DND-41 (cell line): Measurements from ENCODE around the gene TRAF2.

Source experiments
- ATAC-seq: fragments of 200-7000 bp; cut with Tn5 transposase; 3 replicates; pipeline ENCODE4 v1.9.1; 2021; ENCODE audit warnings: low read depth; ENCODE audit not compliant: insufficient read depth
- DNase-seq: peaks from one replicate; pipeline ENCODE4 v3.0.0-alpha.2; 2020
- H2AFZ ChIP-seq: 2 replicates; pipeline ENCODE4 v1.6.0; 2012; ENCODE audit warnings: low read depth, low read length
- H3K27ac ChIP-seq: 2 replicates; pipeline ENCODE4 v1.5.1; 2012; ENCODE audit warnings: low read length, inconsistent platforms
- H3K27me3 ChIP-seq: fragments of 200-600 bp; sonication (generic); 2 replicates; pipeline ENCODE4 v1.6.0; 2012; ENCODE audit warnings: low read length, mild to moderate bottlenecking, inconsistent platforms; ENCODE audit not compliant: insufficient read depth, poor library complexity
- H3K36me3 ChIP-seq: 2 replicates; pipeline ENCODE4 v1.5.1; 2012; ENCODE audit warnings: low read length, inconsistent platforms; ENCODE audit not compliant: insufficient read depth
- H3K4me1 ChIP-seq: 2 replicates; pipeline ENCODE4 v1.5.1; 2012; ENCODE audit warnings: mild to moderate bottlenecking, low read length; ENCODE audit not compliant: insufficient read depth
- H3K4me2 ChIP-seq: 2 replicates; pipeline ENCODE4 v1.6.0; 2012; ENCODE audit warnings: mild to moderate bottlenecking, moderate library complexity, low read length, inconsistent platforms; ENCODE audit not compliant: insufficient read depth
- H3K4me3 ChIP-seq, 2 experiments: fragments of 200-600 bp in 1 of 2; shearing (Covaris generic) in 1 of 2; 2 replicates each; pipeline ENCODE4 v1.5.1; 2012 to 2016; ENCODE audit warnings: inconsistent platforms in 2 of 2, low read length in 2 of 2, mild to moderate bottlenecking in 2 of 2, low read depth in 1 of 2, moderate library complexity in 1 of 2
- H3K79me2 ChIP-seq: 2 replicates; pipeline ENCODE4 v1.6.0; 2012; ENCODE audit warnings: low read length, inconsistent platforms; ENCODE audit not compliant: insufficient read depth
- H3K9ac ChIP-seq: 2 replicates; pipeline ENCODE4 v1.6.0; 2012; ENCODE audit warnings: low read depth, mild to moderate bottlenecking, inconsistent platforms, low read length, moderate library complexity
- H3K9me3 ChIP-seq: 2 replicates; pipeline ENCODE4 v1.5.1; 2012; ENCODE audit warnings: low read length, moderate library complexity, mild to moderate bottlenecking, inconsistent platforms; ENCODE audit not compliant: insufficient read depth, severe bottlenecking
- H4K20me1 ChIP-seq: 2 replicates; pipeline ENCODE4 v1.6.0; 2012; ENCODE audit warnings: low read length; ENCODE audit not compliant: insufficient read depth
- EZH2 ChIP-seq: IDR thresholded peaks from 3 replicates; pipeline ENCODE4 v1.6.1; 2012; ENCODE audit warnings: borderline replicate concordance, low read depth, mild to moderate bottlenecking, moderate library complexity, low read length, inconsistent platforms; ENCODE audit not compliant: severe bottlenecking
- TF ChIP-seq, protein P1 (sequence below): IDR thresholded peaks from 2 replicates; pipeline ENCODE4 v1.5.1; 2012; ENCODE audit warnings: borderline replicate concordance, low read length, moderate library complexity, mild to moderate bottlenecking; ENCODE audit not compliant: poor library complexity, severe bottlenecking; ENCODE audit errors: extremely low read depth

Gene TRAF2

DNA sequence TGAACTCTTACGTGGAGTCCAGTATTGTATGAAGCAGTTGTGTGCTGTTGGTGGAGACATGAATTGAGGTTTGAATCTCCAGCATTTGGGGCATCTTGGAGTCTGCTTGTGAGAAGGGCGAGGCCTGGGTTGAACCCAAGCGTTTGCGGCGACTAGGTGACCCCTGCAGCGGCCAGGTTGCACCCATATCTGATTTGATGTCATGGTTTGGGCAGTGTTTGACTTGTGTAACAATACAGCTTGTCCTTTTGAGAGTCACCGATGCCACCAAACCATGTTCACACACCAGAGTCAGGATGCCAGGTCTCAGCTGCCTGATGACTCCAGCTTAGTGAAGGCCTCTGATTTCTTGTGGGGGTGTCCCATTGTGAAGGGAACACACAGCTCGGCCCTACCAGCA is 2.1 kb downstream of the TRAF2 start:
- Histone ChIP-seq H3K27ac (no peak overlapping the region), H3K9me3 (no peaks in the 10 kb centered on the region), H3K4me1 (peaks cover 28% of the 10 kb centered on the region), H2AFZ (no peak overlapping the region), H3K4me3 (no peak overlapping the region), H3K4me2 (peak overlapping the region; percentile 88; the same call in 1 of the 2 replicates), H3K27me3 (no peaks in the 10 kb centered on the region), H4K20me1 (peaks cover 43% of the 10 kb centered on the region), H3K9ac (no peak overlapping the region), H3K36me3 (peaks cover 40% of the 10 kb centered on the region), H3K79me2 (peaks cover 73% of the 10 kb centered on the region)
- ATAC-seq (no peak), DNase-seq (no peak)
- TF ChIP-seq, protein P1, sequence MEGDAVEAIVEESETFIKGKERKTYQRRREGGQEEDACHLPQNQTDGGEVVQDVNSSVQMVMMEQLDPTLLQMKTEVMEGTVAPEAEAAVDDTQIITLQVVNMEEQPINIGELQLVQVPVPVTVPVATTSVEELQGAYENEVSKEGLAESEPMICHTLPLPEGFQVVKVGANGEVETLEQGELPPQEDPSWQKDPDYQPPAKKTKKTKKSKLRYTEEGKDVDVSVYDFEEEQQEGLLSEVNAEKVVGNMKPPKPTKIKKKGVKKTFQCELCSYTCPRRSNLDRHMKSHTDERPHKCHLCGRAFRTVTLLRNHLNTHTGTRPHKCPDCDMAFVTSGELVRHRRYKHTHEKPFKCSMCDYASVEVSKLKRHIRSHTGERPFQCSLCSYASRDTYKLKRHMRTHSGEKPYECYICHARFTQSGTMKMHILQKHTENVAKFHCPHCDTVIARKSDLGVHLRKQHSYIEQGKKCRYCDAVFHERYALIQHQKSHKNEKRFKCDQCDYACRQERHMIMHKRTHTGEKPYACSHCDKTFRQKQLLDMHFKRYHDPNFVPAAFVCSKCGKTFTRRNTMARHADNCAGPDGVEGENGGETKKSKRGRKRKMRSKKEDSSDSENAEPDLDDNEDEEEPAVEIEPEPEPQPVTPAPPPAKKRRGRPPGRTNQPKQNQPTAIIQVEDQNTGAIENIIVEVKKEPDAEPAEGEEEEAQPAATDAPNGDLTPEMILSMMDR: no peak
- TF ChIP-seq EZH2: no peak

DNA sequence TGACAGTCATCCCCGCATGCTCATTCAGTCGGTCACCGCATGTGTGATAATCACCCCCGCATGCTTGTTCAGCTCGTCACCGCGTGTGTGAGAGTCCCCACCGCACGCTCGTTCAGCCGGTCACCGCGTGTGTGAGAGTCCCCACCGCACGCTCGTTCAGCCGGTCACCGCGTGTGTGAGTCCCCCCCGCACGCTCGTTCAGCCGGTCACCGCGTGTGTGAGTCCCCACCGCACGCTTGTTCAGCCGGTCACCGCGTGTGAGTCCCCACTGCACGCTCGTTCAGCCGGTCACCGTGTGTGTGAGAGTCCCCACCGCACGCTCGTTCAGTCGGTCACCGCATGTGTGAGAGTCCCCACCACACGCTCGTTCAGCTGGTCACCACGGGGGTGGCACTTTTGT is 3.5 kb downstream of the TRAF2 start:
- Histone ChIP-seq H3K9me3 (no peaks in the 10 kb centered on the region), H3K27ac (no peak overlapping the region), H3K79me2 (peaks cover 86% of the 10 kb centered on the region), H3K36me3 (peaks cover 41% of the 10 kb centered on the region), H4K20me1 (peaks cover 46% of the 10 kb centered on the region), H2AFZ (no peak overlapping the region), H3K4me2 (no peak overlapping the region), H3K27me3 (no peaks in the 10 kb centered on the region), H3K4me1 (peaks cover 27% of the 10 kb centered on the region), H3K4me3 (no peak overlapping the region), H3K9ac (no peak overlapping the region)
- DNase-seq (no peak), ATAC-seq (no peak)
- TF ChIP-seq, protein P1: no peak
- TF ChIP-seq EZH2: no peak

DNA sequence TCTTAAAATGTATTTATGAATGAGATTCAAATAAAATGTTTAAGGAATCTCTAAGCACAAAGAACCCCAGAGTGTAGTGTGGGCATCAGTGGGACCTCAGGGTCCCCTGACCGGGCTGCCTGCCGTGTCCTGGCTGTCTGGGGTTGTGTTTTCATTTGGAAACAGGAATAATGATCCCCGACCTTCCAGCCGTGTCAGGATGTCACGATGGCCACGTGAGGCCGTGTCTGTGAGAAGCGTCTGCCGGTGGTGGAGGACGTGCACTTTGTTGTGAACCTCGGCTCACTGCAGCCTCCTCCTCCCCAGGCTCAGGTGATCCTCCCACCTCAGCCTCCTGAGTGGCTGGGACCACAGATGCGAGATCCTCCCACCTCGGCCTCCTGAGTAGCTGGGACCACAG is 4.3 kb downstream of the TRAF2 start:
- peaks cover 53% of the 10 kb centered on the region for H4K20me1 ChIP-seq
- TF ChIP-seq, protein P1: no peak
- TF ChIP-seq EZH2: no peak
- H3K27ac ChIP-seq: no peak overlapping the region
- peaks cover 43% of the 10 kb centered on the region for H3K36me3 ChIP-seq
- no peak overlapping the region for H3K9ac ChIP-seq
- ATAC-seq: no peak
- no peak overlapping the region for H3K4me2 ChIP-seq
- peaks cover 19% of the 10 kb centered on the region for H3K4me1 ChIP-seq
- H3K79me2 ChIP-seq: peaks cover 88% of the 10 kb centered on the region
- no peaks in the 10 kb centered on the region for H3K27me3 ChIP-seq
- H3K9me3 ChIP-seq: no peaks in the 10 kb centered on the region
- H2AFZ ChIP-seq: no peak overlapping the region
- no peak overlapping the region for H3K4me3 ChIP-seq
- no peak for DNase-seq

DNA sequence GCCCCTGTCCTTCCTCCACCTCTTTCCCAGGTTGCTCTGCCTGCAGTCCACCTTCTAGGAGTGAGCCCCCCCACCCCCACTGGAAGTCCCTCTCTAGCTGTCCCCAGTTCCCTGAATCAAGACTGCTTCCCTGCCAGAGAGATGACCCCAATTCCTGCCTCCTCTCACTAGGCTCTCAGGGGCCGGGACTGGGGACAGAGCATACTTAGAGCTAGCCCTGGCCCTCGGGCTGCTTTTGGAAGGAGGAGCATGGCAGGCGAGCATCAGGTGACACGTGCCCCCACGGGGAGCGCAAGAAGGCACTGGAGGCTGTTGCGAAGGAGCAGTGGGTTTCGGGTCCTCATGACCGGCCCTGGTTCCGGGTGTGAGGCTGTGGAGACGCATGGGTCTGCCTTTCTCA is 9.7 kb downstream of the TRAF2 start:
- no peak for DNase-seq
- TF ChIP-seq, protein P1: no peak
- TF ChIP-seq EZH2: no peak
- H3K4me3 ChIP-seq: no peak overlapping the region
- H3K27me3 ChIP-seq: no peaks in the 10 kb centered on the region
- no peak overlapping the region for H3K9ac ChIP-seq
- H3K9me3 ChIP-seq: no peaks in the 10 kb centered on the region
- no peaks in the 10 kb centered on the region for H3K4me1 ChIP-seq
- H3K79me2 ChIP-seq: peaks cover 90% of the 10 kb centered on the region
- ATAC-seq: no peak
- no peak overlapping the region for H3K27ac ChIP-seq
- no peak overlapping the region for H3K4me2 ChIP-seq
- H3K36me3 ChIP-seq: peaks cover 50% of the 10 kb centered on the region
- peaks cover 55% of the 10 kb centered on the region for H4K20me1 ChIP-seq
- H2AFZ ChIP-seq: no peak overlapping the region
